HG03521 (cell line): ENCODE measurements around the gene SOCS6.
"Not testable (repeated sequence)": the region's sequence is repeated elsewhere in the genome, so short reads cannot be mapped to it uniquely, and the experiment has no call there.

ENCODE experiments used
- ATAC-seq: cut with Tn5 transposase; IDR thresholded peaks from one replicate; pipeline ENCODE4 v1.9.1; 2021; ENCODE audit warnings: mild to moderate bottlenecking, moderate library complexity; ENCODE audit not compliant: unreplicated experiment

Gene SOCS6

GRCh38 chr18:70354771-70355170 is 65.9 kb downstream of the SOCS6 start:
- no peak for ATAC-seq

- no peak for ATAC-seq
These were observed 67.0 kb downstream of the SOCS6 start for GRCh38 chr18:70355620-70356385.

GRCh38 chr18:70358105-70358406 is 69.2 kb downstream of the SOCS6 start:
- not testable (repeated sequence) for ATAC-seq

- no peak for ATAC-seq
These were observed 70.2 kb downstream of the SOCS6 start for GRCh38 chr18:70359071-70359470.

DNA sequence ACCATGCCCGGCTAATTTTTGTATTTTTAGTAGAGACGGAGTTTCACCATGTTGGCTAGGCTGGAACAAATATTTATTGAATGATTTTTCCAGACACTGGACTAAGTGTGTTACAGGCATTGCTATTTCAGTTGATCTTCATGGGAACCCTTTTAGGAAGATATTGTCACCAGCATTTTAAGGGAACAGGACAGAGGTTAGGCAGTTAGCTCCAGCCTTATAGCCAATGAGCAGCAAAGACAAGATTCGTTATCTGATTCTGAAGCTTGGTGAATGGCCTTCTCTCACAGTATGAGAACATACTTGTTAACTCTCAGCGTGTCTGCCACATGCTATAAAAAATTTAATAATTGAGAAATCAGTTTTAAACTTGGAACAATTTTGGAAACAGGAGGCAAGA is 73.4 kb downstream of the SOCS6 start:
- ATAC-seq, result no peak

- no peak for ATAC-seq
These were observed 75.0 kb downstream of the SOCS6 start for GRCh38 chr18:70363861-70364260.

DNA sequence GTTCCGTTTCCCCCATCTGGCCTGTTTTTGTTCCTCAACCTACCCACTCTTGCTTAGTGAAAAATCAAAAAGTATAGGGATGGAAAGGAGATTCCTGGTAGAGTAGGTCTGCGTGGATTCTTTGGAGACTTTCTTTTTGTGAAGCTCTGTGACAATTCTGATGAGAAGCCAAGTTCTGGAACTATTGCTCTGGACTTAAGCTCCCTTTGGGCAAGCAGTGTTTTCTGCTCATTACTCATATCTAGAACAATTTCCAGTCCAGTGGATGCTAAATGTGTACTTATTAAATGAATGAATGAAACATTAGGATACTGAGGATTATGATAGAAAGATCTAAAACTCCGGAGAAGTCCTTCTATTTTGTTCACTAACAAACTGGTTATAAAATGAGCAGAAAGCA is 76.5 kb downstream of the SOCS6 start:
- no peak for ATAC-seq

DNA sequence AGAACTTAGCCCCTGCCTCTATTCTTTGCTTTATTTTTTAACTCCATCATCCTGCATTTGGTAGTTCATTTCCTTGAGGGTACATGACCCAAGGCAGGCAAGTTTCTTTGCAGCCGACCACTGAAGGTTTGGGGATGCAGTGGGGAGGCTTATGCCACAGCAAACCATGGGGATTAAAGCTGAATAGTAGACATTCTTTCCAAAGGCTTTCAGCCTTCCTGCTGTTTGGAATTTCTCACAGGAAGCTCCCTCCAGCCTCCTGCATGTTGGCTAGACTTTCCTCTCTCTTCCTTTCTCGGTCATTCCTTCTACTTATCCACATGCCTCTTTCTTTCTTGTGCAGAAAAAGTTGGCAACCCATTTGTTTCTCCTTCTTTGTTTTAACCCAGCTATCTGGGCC is 77.3 kb downstream of the SOCS6 start:
- ATAC-seq, result no peak

DNA sequence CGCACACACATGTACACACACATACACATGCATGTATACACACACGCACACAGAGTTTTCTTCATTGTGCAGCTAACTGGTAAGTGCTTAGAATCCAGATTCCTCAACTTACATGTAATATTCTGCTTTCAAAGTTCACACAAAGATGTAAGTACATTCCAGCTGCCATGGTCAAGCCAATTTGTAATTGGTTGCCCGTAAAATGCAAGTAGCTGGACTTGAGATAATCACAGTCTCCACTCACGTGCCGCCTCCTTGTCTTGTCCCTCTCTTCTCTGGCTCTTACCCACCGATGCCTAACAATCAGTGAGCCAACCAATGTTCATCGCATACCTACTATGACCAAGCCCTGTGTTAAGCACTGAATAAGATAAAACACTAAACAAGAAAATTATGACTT is 77.8 kb downstream of the SOCS6 start:
- no peak for ATAC-seq

GRCh38 chr18:70367344-70367743 is 78.5 kb downstream of the SOCS6 start:
- ATAC-seq, result not testable (repeated sequence)

DNA sequence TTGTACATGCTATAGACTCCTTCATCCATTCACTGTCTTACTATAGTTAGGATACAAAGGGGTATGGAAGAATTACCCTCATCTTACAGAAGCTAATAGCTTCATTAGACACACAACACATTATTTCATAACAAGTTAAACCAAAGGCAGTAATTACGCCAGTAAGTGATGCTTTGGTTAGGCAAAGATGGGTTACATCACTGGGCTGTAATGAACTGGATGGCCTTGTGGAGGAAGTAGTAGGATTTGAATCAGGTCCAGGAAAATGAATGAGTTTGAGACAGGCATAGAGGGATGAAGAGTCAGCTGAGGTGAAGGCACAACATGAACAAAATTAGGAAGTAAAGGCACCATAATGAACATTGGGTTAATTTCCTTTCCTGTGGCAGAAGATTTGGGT is 80.1 kb downstream of the SOCS6 start:
- no peak for ATAC-seq

DNA sequence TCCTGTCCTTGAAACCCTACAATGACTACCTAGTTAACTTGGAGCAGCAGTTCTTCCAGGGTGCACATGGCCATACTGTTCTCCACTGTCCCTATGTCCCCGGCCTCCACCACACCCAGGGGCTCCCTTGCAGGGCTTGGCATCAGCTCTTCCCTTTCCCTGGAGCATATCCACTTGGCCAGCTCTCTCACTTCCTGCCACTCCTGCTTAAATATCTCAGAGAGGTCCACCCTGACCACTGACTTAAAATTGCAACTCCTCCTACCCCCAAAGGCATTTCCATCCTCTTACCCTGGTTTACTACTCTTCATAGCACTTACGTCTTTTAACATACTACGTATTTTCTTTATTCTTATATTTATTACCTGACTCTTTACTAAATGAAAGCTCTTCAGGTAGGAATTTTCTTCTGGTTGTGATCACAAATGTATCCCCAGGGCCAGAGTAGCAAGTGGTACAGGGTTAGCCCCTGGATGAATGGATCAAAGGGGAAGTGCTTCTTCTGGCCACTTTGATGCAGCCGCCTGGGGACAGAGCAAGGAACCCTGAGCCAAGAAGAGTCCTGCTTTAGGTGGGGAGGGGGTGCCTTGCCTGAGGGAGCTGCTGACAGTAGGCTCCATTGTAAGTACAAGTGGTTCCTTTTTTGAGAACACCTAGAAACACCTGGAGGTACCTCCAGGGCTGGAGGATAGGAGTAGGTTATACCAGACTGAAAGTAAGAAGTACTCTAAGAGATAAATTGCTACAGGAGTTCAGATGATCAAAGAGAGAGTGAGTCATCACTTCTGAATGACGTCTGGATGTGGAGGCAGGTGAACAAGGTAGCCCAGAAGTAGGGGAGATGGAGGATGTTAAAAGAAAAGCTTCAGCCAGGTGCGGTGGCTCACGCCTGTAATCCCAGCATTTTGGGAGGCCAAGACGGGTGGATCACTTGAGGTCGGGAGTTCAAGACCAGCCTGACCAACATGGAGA is 82.2 kb downstream of the SOCS6 start:
- ATAC-seq, result no peak

GRCh38 chr18:70371908-70372307 is 83.1 kb downstream of the SOCS6 start:
- no peak for ATAC-seq

- no peak for ATAC-seq
These were observed 83.7 kb downstream of the SOCS6 start for GRCh38 chr18:70372450-70373041.

DNA sequence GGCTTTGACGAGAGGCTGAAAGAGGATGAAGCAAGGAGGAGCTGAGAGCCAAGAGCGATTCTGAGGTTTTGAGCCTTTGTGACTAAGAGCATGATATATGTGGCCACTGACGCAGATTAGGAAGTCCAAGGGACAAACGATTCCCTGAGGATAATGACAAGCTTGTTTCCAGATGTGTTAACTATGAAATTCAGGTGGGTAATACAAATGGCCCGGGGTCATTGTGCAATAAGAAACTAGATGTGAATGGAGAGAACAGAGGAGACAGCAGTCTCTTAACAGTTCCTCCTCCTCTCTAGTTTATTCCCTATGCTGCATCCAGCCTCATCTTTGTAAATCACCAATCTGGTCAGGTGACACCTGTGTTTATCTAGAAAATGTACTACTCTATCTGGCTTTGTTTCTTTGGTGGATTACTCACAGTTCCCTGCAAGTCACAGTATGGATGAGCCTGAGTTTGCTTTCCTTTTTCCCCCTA is 84.2 kb downstream of the SOCS6 start:
- ATAC-seq, result no peak

- ATAC-seq, result no peak
These were observed 85.3 kb downstream of the SOCS6 start for GRCh38 chr18:70374154-70374553.

GRCh38 chr18:70376137-70376913 is 87.5 kb downstream of the SOCS6 start:
- ATAC-seq, result no peak

GRCh38 chr18:70376914-70377258 is 88.0 kb downstream of the SOCS6 start:
- ATAC-seq, result no peak

- ATAC-seq, result no peak
These were observed 88.5 kb downstream of the SOCS6 start for GRCh38 chr18:70377317-70377799.

- ATAC-seq, result no peak
These were observed 89.2 kb downstream of the SOCS6 start for GRCh38 chr18:70377857-70378701.
